Effector memory CD8-positive, alpha-beta T cell (primary cell): Measurements from ENCODE around the gene SLC38A5.
"Not testable (repeated sequence)": the region's sequence is repeated elsewhere in the genome, so short reads cannot be mapped to it uniquely, and the experiment has no call there.

ENCODE experiments used
- ATAC-seq: fragments of 150-1000 bp; cut with Tn5 transposase; replicated peaks from 2 replicates; pipeline ENCODE4 v1.10.0; 2021; ENCODE audit warnings: mild to moderate bottlenecking, moderate library complexity
- DNase-seq, 3 experiments: peaks; one replicate each; pipeline ENCODE4 v3.0.0; 2021
- H3K27ac Mint-ChIP-seq, 2 donors: one replicate each; pipeline ENCODE4 v1.8.0; 2022; ENCODE audit warnings: mild to moderate bottlenecking in 2 of 2, mixed read lengths in 2 of 2, moderate library complexity in 2 of 2
- H3K27me3 Mint-ChIP-seq, 2 donors: one replicate each; pipeline ENCODE4 v1.8.0; 2022; ENCODE audit warnings: mixed read lengths in 2 of 2
- H3K36me3 Mint-ChIP-seq: one replicate; pipeline ENCODE4 v1.8.0; 2022; ENCODE audit warnings: mild to moderate bottlenecking, moderate library complexity, mixed read lengths; ENCODE audit not compliant: insufficient read depth
- H3K4me1 Mint-ChIP-seq, 2 donors: one replicate each; pipeline ENCODE4 v1.8.0; 2022; ENCODE audit warnings: low read depth in 2 of 2, mixed read lengths in 2 of 2
- H3K4me3 Mint-ChIP-seq, 2 donors: one replicate each; pipeline ENCODE4 v1.8.0; 2022; ENCODE audit warnings: mild to moderate bottlenecking in 2 of 2, mixed read lengths in 2 of 2, moderate library complexity in 2 of 2
- H3K9me3 Mint-ChIP-seq, 2 donors: one replicate each; pipeline ENCODE4 v1.8.0; 2022; ENCODE audit warnings: mixed read lengths in 2 of 2
- total RNA-seq, 9 experiments: gene quantifications; one replicate each; lab custom pipeline; 2026; lab: John Stamatoyannopoulos, UW

SLC38A5 gene
- total RNA-seq, result 13.4 to 164 (median 36.1) reads per million in 9 experiments

GRCh38 chrX:48470110-48470832 is at the start of gene SLC38A5:
SLC38A5 (minus strand) TSS chrX:48470260; CDS start chrX:48467924, 2,336 bp downstream.
- Mint-ChIP-seq H3K36me3 (peaks cover 3% of the 10 kb centered on the region), H3K9me3 (no peaks in the 10 kb centered on the region), H3K27me3 (no peaks in the 10 kb centered on the region), H3K27ac (peak within 1 kb of the TSS; percentile 90 to 96), H3K4me3 (peak within 1 kb of the TSS; percentile 96 to 98), H3K4me1 (peaks cover 24 to 26% of the 10 kb centered on the region in 2 donors)
- ATAC-seq (no peak), DNase-seq (no peak)

GRCh38 chrX:48519481-48519880 is 49.4 kb upstream of the SLC38A5 start:
- H3K4me3 Mint-ChIP-seq, DNase-seq, H3K9me3 Mint-ChIP-seq, H3K27me3 Mint-ChIP-seq, ATAC-seq: not testable (repeated sequence)
- Mint-ChIP-seq H3K4me1 (peaks cover 15 to 18% of the 10 kb centered on the region in 2 donors), H3K27ac (peak overlapping the region in 1 of 2 donors; percentile 60), H3K36me3 (peaks cover 30% of the 10 kb centered on the region)

- Mint-ChIP-seq H3K4me3 (no peak overlapping the region), H3K9me3 (no peaks in the 10 kb centered on the region), H3K27ac (no peak overlapping the region), H3K27me3 (no peaks in the 10 kb centered on the region), H3K4me1 (peaks cover 11 to 15% of the 10 kb centered on the region in 2 donors), H3K36me3 (peaks cover 15% of the 10 kb centered on the region)
- ATAC-seq (no peak), DNase-seq (no peak)
Measured at GRCh38 chrX:48516987-48517386, 46.9 kb upstream of the SLC38A5 start.

- no peak overlapping the region for H3K4me3 Mint-ChIP-seq
- H3K9me3 Mint-ChIP-seq, result no peaks in the 10 kb centered on the region
- ATAC-seq (no peak), DNase-seq (no peak)
- H3K27ac Mint-ChIP-seq, result no peak overlapping the region
- H3K4me1 Mint-ChIP-seq, result peaks cover 13 to 16% of the 10 kb centered on the region in 2 donors
- H3K36me3 Mint-ChIP-seq, result peaks cover 15% of the 10 kb centered on the region
- no peaks in the 10 kb centered on the region for H3K27me3 Mint-ChIP-seq
Measured at GRCh38 chrX:48516285-48516684, 46.2 kb upstream of the SLC38A5 start.

- no peaks in the 10 kb centered on the region for H3K27me3 Mint-ChIP-seq
Measured at GRCh38 chrX:48515842-48516241, 45.8 kb upstream of the SLC38A5 start.

GRCh38 chrX:48514868-48515460 is 44.9 kb upstream of the SLC38A5 start:
- peaks cover 12 to 17% of the 10 kb centered on the region in 2 donors for H3K4me1 Mint-ChIP-seq
- DNase-seq, result no peak
- no peaks in the 10 kb centered on the region for H3K27me3 Mint-ChIP-seq
- H3K36me3 Mint-ChIP-seq, result peaks cover 15% of the 10 kb centered on the region
- no peak overlapping the region for H3K4me3 Mint-ChIP-seq
- H3K9me3 Mint-ChIP-seq, result no peaks in the 10 kb centered on the region
- ATAC-seq, result no peak
- H3K27ac Mint-ChIP-seq, result no peak overlapping the region

More at GRCh38 chrX:48515842-48516241, 45.8 kb upstream of the SLC38A5 start:
- no peak for ATAC-seq
- H3K4me1 Mint-ChIP-seq, result peaks cover 12 to 16% of the 10 kb centered on the region in 2 donors
- DNase-seq, result no peak
- H3K27ac Mint-ChIP-seq, result no peak overlapping the region
- peaks cover 15% of the 10 kb centered on the region for H3K36me3 Mint-ChIP-seq
- H3K9me3 Mint-ChIP-seq, result no peaks in the 10 kb centered on the region
- H3K4me3 Mint-ChIP-seq, result no peak overlapping the region

- Mint-ChIP-seq H3K9me3 (no peaks in the 10 kb centered on the region), H3K27ac (no peak overlapping the region), H3K4me1 (peaks cover 19 to 22% of the 10 kb centered on the region in 2 donors), H3K36me3 (peaks cover 15% of the 10 kb centered on the region), H3K4me3 (no peak overlapping the region), H3K27me3 (no peaks in the 10 kb centered on the region)
- DNase-seq, result no peak
- ATAC-seq, result no peak
Measured at GRCh38 chrX:48514126-48514806, 44.2 kb upstream of the SLC38A5 start.

GRCh38 chrX:48513670-48514069 is 43.6 kb upstream of the SLC38A5 start:
- no peak overlapping the region for H3K4me3 Mint-ChIP-seq
- ATAC-seq (no peak), DNase-seq (no peak)
- no peaks in the 10 kb centered on the region for H3K9me3 Mint-ChIP-seq
- no peak overlapping the region for H3K27ac Mint-ChIP-seq
- no peaks in the 10 kb centered on the region for H3K27me3 Mint-ChIP-seq
- H3K4me1 Mint-ChIP-seq, result peaks cover 21% of the 10 kb centered on the region in 2 donors
- peaks cover 15% of the 10 kb centered on the region for H3K36me3 Mint-ChIP-seq

GRCh38 chrX:48512371-48512935 is 42.4 kb upstream of the SLC38A5 start:
- Mint-ChIP-seq H3K9me3 (no peaks in the 10 kb centered on the region), H3K4me1 (peaks cover 26% of the 10 kb centered on the region in 2 donors), H3K27me3 (no peaks in the 10 kb centered on the region), H3K27ac (peak overlapping the region; percentile 39 to 46), H3K36me3 (peaks cover 15% of the 10 kb centered on the region), H3K4me3 (no peak overlapping the region)
- no peak for DNase-seq
- ATAC-seq, result no peak

- DNase-seq (no peak), ATAC-seq (no peak)
- H3K4me3 Mint-ChIP-seq, result no peak overlapping the region
- H3K9me3 Mint-ChIP-seq, result no peaks in the 10 kb centered on the region
- peaks cover 26% of the 10 kb centered on the region in 2 donors for H3K4me1 Mint-ChIP-seq
- no peaks in the 10 kb centered on the region for H3K27me3 Mint-ChIP-seq
- peak overlapping the region; percentile 46 to 75 for H3K27ac Mint-ChIP-seq
- peaks cover 15% of the 10 kb centered on the region for H3K36me3 Mint-ChIP-seq
Measured at GRCh38 chrX:48511560-48511959, 41.5 kb upstream of the SLC38A5 start.

- Mint-ChIP-seq H3K27me3 (no peaks in the 10 kb centered on the region), H3K36me3 (peaks cover under 1% of the 10 kb centered on the region), H3K4me3 (peak overlapping the region; percentile 91 to 93), H3K4me1 (peaks cover 26% of the 10 kb centered on the region in 2 donors), H3K9me3 (no peaks in the 10 kb centered on the region), H3K27ac (peak overlapping the region; percentile 92 to 96)
- ATAC-seq, result no peak
- DNase-seq, result no peak
Measured at GRCh38 chrX:48509619-48510018, 39.6 kb upstream of the SLC38A5 start.

GRCh38 chrX:48509245-48509590 is 39.2 kb upstream of the SLC38A5 start:
- ATAC-seq, result peak; percentile 47
- Mint-ChIP-seq H3K4me3 (peak overlapping the region; percentile 91 to 93), H3K27ac (peak overlapping the region; percentile 92 to 96), H3K27me3 (no peaks in the 10 kb centered on the region), H3K9me3 (no peaks in the 10 kb centered on the region), H3K36me3 (no peaks in the 10 kb centered on the region), H3K4me1 (peaks cover 26% of the 10 kb centered on the region in 2 donors)
- no peak for DNase-seq
